Renal pelvis (tissue), 4 donors: ENCODE data around the gene PRF1. TPM values are rescaled to one million over a fixed set of nuclear protein-coding genes. Genes with fewer than 3 reads are reported as not detected.
A peak's percentile ranks its signal among the peaks of the same experiment; 100 is the strongest.

ENCODE experiments used
- DNase-seq: peaks from one replicate; pipeline ENCODE4 v3.0.0-alpha.2; 2013
- polyA plus RNA-seq, 3 donors: library from polyadenylated mRNA; unstranded; fragments of 120-200 nt; gene quantifications; one replicate each; pipeline ENCODE4 v1.2.1, GENCODE V29; 2013; ENCODE audit not compliant: insufficient read length in 3 of 3

PRF1 gene
- polyA plus RNA-seq, 3 donors, result 0.40 to 0.45 (median 0.41) TPM

- DNase-seq, result no peak
Observed at GRCh38 chr10:70561070-70561469, 41.5 kb downstream of the PRF1 start.

GRCh38 chr10:70560511-70560941, 42.0 kb downstream of the PRF1 start:
- DNase-seq, result no peak

- no peak for DNase-seq
Observed at GRCh38 chr10:70559861-70560260, 42.7 kb downstream of the PRF1 start.

GRCh38 chr10:70558871-70559810, 43.4 kb downstream of the PRF1 start:
- DNase-seq, result peak; percentile 47

GRCh38 chr10:70558295-70558694, 44.2 kb downstream of the PRF1 start:
- no peak for DNase-seq

GRCh38 chr10:70557876-70558275, 44.7 kb downstream of the PRF1 start:
- DNase-seq, result no peak

- no peak for DNase-seq
Observed at GRCh38 chr10:70557086-70557845, 45.3 kb downstream of the PRF1 start.

- no peak for DNase-seq
Observed at GRCh38 chr10:70555371-70555770, 47.2 kb downstream of the PRF1 start.

GRCh38 chr10:70552586-70552985, 50.0 kb downstream of the PRF1 start:
- DNase-seq, result no peak

- peak; percentile 63 for DNase-seq
Observed at GRCh38 chr10:70551971-70552422, 50.5 kb downstream of the PRF1 start.

- peak; percentile 28 for DNase-seq
Observed at GRCh38 chr10:70551466-70551865, 51.1 kb downstream of the PRF1 start.

GRCh38 chr10:70550459-70550858, 52.1 kb downstream of the PRF1 start:
- no peak for DNase-seq

GRCh38 chr10:70549962-70550458, 52.5 kb downstream of the PRF1 start:
- peak; percentile 57 for DNase-seq

GRCh38 chr10:70549351-70549961, 53.1 kb downstream of the PRF1 start:
- no peak for DNase-seq

Other genes starting within 250 kb of the PRF1 start
- gene LRRC20, start 220.1 kb downstream of the PRF1 start, polyA plus RNA-seq, result 10 to 100 TPM in 2 of 3 donors, 1 to 10 TPM in 1; 7.5 to 12.1 (median 11.1) TPM
- 10 to 100 TPM; 75.3 to 92.0 (median 84.2) TPM for gene EIF4EBP2, start 198.6 kb downstream of the PRF1 start, polyA plus RNA-seq
- gene NODAL, start 161.1 kb downstream of the PRF1 start, polyA plus RNA-seq, result 1 to 10 TPM in 1 of 3 donors, under 1 TPM in 2; 0.14 to 1.1 (median 0.44) TPM
- 10 to 100 TPM in 2 of 3 donors, 1 to 10 TPM in 1; 8.7 to 12.7 (median 12.7) TPM for gene PALD1, start 124.0 kb downstream of the PRF1 start, polyA plus RNA-seq
- 1 to 10 TPM; 1.2 to 2.5 (median 1.6) TPM for gene ADAMTS14, start 69.8 kb upstream of the PRF1 start, polyA plus RNA-seq
- under 1 TPM in 1 of 3 donors, not detected in 2; 0.20 TPM for gene TBATA, start 182.6 kb upstream of the PRF1 start, polyA plus RNA-seq
- gene SGPL1, start 213.2 kb upstream of the PRF1 start, polyA plus RNA-seq, result 10 to 100 TPM; 54.3 to 74.2 (median 70.8) TPM